ENCODE data around the gene PARL. TPM values are rescaled to one million over a fixed set of nuclear protein-coding genes. Genes with fewer than 3 reads are reported as not detected.
A peak's percentile ranks its signal among the peaks of the same experiment; 100 is the strongest.

Gene PARL
- polyA plus RNA-seq, 2 of the 4 experiments (the other 2 are of a cell fraction): 45.9 to 71.6 TPM

DNA sequence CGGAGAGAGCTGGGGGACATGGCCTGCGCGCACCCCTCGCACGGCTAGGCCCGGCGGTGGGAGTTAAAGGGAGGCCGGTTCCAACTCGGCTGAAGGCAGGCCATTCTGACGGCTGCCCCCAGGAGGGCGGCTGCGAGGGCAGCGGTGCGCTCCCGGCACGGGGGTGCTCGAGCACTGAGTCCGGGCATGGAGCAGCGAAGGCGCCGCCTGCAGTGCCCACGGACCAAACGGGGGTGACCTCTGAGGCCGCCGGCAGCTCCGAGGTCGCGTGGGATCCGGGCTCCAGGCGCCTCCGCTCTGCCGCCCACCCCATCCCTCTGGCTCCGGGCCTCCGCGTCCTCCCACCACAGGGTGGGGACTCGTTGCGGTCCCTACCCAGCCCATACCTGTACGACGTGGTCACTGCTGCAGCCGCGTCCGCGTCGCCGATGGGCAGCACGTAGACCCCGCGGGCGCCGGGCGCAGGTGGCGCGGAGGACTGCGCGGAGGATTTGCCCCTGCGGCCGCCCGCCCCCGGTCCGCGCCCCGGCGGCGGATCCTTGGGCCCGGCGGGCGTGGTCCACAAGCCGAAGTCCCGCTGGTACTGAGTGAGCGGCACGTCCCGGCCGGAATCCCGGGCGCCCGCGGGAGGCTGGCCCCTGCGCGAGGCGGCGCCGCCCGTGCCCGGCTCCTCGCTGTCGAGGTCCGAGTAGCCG lies 59.8 kb downstream of the PARL start:
- Histone ChIP-seq H3K9me3 (no peaks in the 10 kb centered on the region), H3K4me1 (peaks cover 8% of the 10 kb centered on the region; the same call in 2 of the 3 replicates), H3K27ac (peak overlapping the region; percentile 71 to 91; a peak in 5 of 6 replicates), H3K4me2 (peak overlapping the region; percentile 87), H3K4me3 (peak overlapping the region; percentile 70)
- peak; percentile 55 to 59 for ATAC-seq
- ChIA-PET POLR2A (no interaction called here), CTCF (interaction anchor here (0.6 to 2.1 kb wide), 5 partner anchors 10 to 268 kb away, joined by 3 to 5 read pairs (median 3); no protein-coding TSS in a partner anchor)
- 24% methylated on average over 5 of the region's 88 CpGs for WGBS (ENCODE audit: missing lambda C conversion rate)
- FAIRE-seq: no peak
- peak in 1 of 2 experiments; percentile 23 for DNase-seq (ENCODE audit: low read depth in 1 of 2, low spot score in 1 of 2)
- TF ChIP-seq ESRRA (IDR thresholded peaks at IDR 0.05; ENCODE audit: borderline replicate concordance, low read length) (no peak), RCOR1 (IDR thresholded peaks at IDR 0.05; ENCODE audit: low read depth, low read length) (no peak), CHD2 (IDR thresholded peaks at IDR 0.05; ENCODE audit: low read length, partially characterized antibody) (no peak), HOXB13 (CRISPR knock-in tag; IDR thresholded peaks at IDR 0.05; ENCODE audit: low read depth) (no peak), SREBF2 (IDR thresholded peaks at IDR 0.05) (no peak), POLR2AphosphoS2 (conservative IDR thresholded peaks at IDR 0.05; ENCODE audit: low read length) (no peak), NFE2L2 (conservative IDR thresholded peaks at IDR 0.05; ENCODE audit: low read length) (no peak)
- TF ChIP-seq, protein P1, sequence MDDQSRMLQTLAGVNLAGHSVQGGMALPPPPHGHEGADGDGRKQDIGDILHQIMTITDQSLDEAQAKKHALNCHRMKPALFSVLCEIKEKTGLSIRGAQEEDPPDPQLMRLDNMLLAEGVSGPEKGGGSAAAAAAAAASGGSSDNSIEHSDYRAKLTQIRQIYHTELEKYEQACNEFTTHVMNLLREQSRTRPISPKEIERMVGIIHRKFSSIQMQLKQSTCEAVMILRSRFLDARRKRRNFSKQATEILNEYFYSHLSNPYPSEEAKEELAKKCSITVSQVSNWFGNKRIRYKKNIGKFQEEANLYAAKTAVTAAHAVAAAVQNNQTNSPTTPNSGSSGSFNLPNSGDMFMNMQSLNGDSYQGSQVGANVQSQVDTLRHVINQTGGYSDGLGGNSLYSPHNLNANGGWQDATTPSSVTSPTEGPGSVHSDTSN (IDR thresholded peaks at IDR 0.05): no peak

DNA sequence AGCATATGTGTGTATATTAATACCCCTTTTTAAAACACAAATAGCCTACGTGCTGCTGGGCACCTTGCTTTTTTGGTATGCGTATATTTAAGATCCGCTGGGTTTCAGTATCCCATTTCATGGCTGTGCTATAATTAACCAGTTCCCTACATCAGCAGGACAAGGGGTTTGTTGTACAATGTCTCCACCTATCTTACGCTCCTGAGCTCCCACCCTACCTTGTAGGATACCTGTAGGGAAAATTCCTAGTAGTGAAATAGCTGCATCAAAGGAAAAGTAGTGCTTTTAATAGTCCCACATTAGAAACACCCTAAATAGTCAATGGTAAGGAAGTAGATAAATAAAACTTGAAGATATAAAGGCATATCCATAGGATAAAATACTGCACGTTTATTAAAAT lies 60.7 kb downstream of the PARL start:
- peak in 1 of 2 experiments; percentile 23; a peak in 1 of 5 replicates for TF ChIP-seq RAD21 (conservative IDR thresholded peaks at IDR 0.05 in 1 of 2, IDR thresholded peaks at IDR 0.05 in 1 of 2)
- no peak for TF ChIP-seq NFE2L2 (conservative IDR thresholded peaks at IDR 0.05; ENCODE audit: low read length)
- Histone ChIP-seq H3K27ac (no peak overlapping the region), H3K4me3 (peak overlapping the region; percentile 70; the same call in 2 of the 3 replicates), H3K4me1 (peaks cover 8% of the 10 kb centered on the region; the same call in 2 of the 3 replicates), H3K4me2 (peak overlapping the region; percentile 87), H3K9me3 (no peaks in the 10 kb centered on the region)
- 92% methylated on average over 5 of the region's 5 CpGs for WGBS (ENCODE audit: missing lambda C conversion rate)
- ChIA-PET POLR2A (no interaction called here), CTCF (interaction anchor here (0.5 to 2.1 kb wide), 3 partner anchors 9 to 361 kb away, joined by 3 to 5 read pairs (median 3); no protein-coding TSS in a partner anchor)
- FAIRE-seq: no peak
- no peak for ATAC-seq
- no peak for DNase-seq (ENCODE audit: low read depth in 1 of 2, low spot score in 1 of 2)

DNA sequence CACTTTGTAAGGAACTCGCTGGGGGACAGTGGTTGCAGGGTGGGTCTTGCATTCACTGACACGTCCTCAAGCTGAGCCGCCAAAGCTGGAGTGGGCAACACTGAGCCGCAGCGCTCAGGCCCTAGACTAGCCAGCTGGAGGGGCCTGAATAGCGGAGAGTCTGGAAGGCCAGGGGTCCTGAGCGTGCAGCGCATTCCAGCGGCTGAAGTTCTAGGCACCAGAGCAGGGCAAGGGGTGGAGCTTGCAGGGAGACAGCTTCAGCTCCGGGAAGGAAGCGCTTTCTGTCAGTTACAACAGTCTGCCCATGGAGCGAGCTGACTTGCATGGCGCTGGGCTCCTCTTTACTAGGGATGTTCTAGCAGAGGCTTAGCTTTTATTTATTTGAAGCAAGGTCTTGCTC lies 62.0 kb downstream of the PARL start:
- Histone ChIP-seq H3K9me3 (no peaks in the 10 kb centered on the region), H3K27ac (no peak overlapping the region), H3K4me1 (peaks cover 8% of the 10 kb centered on the region; the same call in 2 of the 3 replicates), H3K4me2 (no peak overlapping the region), H3K4me3 (no peak overlapping the region)
- ATAC-seq (no peak), FAIRE-seq (no peak), DNase-seq (ENCODE audit: low read depth in 1 of 2, low spot score in 1 of 2) (no peak)
- ChIA-PET POLR2A (no interaction called here), CTCF (no interaction called here)
- TF ChIP-seq RARB (CRISPR knock-in tag; IDR thresholded peaks at IDR 0.05) (no peak), EHMT2 (IDR thresholded peaks at IDR 0.05; ENCODE audit: low read depth) (no peak), CEBPB (IDR thresholded peaks at IDR 0.05) (no peak), POLR2AphosphoS2 (conservative IDR thresholded peaks at IDR 0.05; ENCODE audit: low read length) (no peak), HDAC2 (IDR thresholded peaks at IDR 0.05) (no peak), NPAS2 (CRISPR knock-in tag; IDR thresholded peaks at IDR 0.05; ENCODE audit: borderline replicate concordance) (no peak)
- TF ChIP-seq, protein P2, sequence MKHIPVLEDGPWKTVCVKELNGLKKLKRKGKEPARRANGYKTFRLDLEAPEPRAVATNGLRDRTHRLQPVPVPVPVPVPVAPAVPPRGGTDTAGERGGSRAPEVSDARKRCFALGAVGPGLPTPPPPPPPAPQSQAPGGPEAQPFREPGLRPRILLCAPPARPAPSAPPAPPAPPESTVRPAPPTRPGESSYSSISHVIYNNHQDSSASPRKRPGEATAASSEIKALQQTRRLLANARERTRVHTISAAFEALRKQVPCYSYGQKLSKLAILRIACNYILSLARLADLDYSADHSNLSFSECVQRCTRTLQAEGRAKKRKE (CRISPR knock-in tag; IDR thresholded peaks at IDR 0.05; ENCODE audit: low read depth): no peak
- WGBS (ENCODE audit: missing lambda C conversion rate): 100% methylated on average over 4 of the region's 13 CpGs

DNA sequence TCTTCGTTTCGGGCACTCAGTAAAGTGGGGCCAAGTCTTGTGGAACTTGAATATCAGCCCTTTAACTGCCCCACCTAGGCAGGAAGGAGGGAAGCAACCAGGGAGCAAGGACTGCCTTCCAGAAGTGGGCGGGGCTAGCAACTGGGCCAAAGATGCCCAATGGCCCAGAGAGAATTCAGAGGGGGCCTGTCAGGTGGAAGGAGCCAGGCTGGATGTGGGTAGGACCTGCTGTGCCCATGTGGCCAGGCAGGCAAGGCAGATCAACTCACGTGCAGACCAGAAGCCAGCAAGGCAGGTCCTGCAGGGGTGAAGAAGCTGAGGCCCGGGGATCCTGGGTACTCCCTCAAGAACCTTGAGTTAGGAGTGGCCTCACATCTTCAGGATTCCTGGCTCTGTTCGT lies 64.8 kb downstream of the PARL start:
- no peak for FAIRE-seq
- WGBS (ENCODE audit: missing lambda C conversion rate): 81% methylated on average over 6 of the region's 6 CpGs
- Histone ChIP-seq H3K9me3 (no peaks in the 10 kb centered on the region), H3K4me3 (no peak overlapping the region), H3K27ac (no peak overlapping the region), H3K4me1 (peaks cover 8% of the 10 kb centered on the region; the same call in 2 of the 3 replicates), H3K4me2 (no peak overlapping the region)
- DNase-seq (ENCODE audit: low read depth in 1 of 2, low spot score in 1 of 2): no peak
- POLR2A ChIA-PET: no interaction called here
- CTCF ChIA-PET: interaction anchor here (0.6 to 2.5 kb wide), 2 partner anchors 65 to 635 kb away, joined by 3 to 10 read pairs; partner anchors contain the start of gene PARL
- no peak for ATAC-seq
- TF ChIP-seq PHF8 (IDR thresholded peaks at IDR 0.05; ENCODE audit: borderline replicate concordance, low read depth) (no peak), CHD2 (IDR thresholded peaks at IDR 0.05; ENCODE audit: low read length, partially characterized antibody) (no peak), MAFK (IDR thresholded peaks at IDR 0.05; ENCODE audit: partially characterized antibody) (no peak), SREBF2 (IDR thresholded peaks at IDR 0.05) (no peak), GATA3 (IDR thresholded peaks at IDR 0.05; ENCODE audit: borderline replicate concordance) (no peak), FOSL2 (IDR thresholded peaks at IDR 0.05) (no peak), FOSL2 (CRISPR knock-in tag; IDR thresholded peaks at IDR 0.05) (no peak)
- TF ChIP-seq, protein P3, sequence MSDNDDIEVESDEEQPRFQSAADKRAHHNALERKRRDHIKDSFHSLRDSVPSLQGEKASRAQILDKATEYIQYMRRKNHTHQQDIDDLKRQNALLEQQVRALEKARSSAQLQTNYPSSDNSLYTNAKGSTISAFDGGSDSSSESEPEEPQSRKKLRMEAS (IDR thresholded peaks at IDR 0.05): no peak

Data from A549 (cell line).